ENCODE measurements around the gene EPHA6. TPM values are rescaled to one million over a fixed set of nuclear protein-coding genes. Genes with fewer than 3 reads are reported as not detected.

Gene EPHA6
- total RNA-seq, 1 donor from 2014 or later = 1.2 TPM

DNA sequence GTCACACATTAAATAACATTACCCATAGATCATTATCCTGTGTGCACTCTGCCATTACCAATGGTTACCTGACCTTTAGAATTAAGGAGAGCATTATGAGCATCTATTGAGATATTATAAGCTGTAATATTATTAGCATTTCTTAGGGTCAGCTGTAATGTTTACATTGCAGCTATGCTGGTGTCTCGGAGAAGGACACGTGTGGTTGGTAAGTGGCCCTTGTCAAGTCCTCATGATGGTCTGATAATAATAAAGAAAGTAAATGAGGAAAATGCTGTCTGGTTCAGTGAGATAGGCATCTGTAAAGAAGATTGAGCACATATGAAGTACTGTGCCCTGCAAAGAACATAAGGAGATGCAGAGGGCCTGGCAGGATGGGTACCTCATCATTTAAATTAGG, 878.4 kb downstream of the EPHA6 start:
- no peak for DNase-seq (ENCODE audit: extremely low spot score in 2 of 2)
- no peaks in the 10 kb centered on the region for H3K9me3 ChIP-seq
- H3K4me1 ChIP-seq = no peaks in the 10 kb centered on the region
- no peak overlapping the region for H3K27ac ChIP-seq
- intact Hi-C loops (cut with DNase I) = no loop called here
- no peak overlapping the region for H3K4me3 ChIP-seq
- H3K36me3 ChIP-seq = no peaks in the 10 kb centered on the region
- TF ChIP-seq POLR2AphosphoS5 (IDR thresholded peaks at IDR 0.05; ENCODE audit: insufficient read depth in 1 of 2, low read depth in 1 of 2) (no peak), POLR2A (IDR thresholded peaks at IDR 0.05) (no peak)
- TF ChIP-seq, protein P1, sequence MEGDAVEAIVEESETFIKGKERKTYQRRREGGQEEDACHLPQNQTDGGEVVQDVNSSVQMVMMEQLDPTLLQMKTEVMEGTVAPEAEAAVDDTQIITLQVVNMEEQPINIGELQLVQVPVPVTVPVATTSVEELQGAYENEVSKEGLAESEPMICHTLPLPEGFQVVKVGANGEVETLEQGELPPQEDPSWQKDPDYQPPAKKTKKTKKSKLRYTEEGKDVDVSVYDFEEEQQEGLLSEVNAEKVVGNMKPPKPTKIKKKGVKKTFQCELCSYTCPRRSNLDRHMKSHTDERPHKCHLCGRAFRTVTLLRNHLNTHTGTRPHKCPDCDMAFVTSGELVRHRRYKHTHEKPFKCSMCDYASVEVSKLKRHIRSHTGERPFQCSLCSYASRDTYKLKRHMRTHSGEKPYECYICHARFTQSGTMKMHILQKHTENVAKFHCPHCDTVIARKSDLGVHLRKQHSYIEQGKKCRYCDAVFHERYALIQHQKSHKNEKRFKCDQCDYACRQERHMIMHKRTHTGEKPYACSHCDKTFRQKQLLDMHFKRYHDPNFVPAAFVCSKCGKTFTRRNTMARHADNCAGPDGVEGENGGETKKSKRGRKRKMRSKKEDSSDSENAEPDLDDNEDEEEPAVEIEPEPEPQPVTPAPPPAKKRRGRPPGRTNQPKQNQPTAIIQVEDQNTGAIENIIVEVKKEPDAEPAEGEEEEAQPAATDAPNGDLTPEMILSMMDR (IDR thresholded peaks at IDR 0.05) = no peak
- no peaks in the 10 kb centered on the region for H3K27me3 ChIP-seq

DNA sequence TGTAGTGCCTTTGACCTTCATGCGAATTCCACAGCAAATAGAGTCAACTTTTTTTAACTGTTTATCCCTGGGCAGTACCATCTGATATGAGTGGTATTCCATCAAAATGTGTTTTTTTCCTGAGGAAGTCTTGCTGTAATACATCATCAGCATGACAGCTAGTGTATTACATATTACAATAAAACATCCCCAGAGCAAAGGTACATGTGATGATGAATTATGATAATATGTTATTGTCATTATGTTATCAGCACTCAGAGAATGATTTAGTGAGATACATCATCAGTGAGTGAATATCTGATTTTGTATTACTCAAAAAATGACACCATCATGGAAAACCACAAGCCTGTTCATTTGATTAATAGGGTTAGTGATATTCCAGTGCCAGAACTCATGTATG, 880.5 kb downstream of the EPHA6 start:
- H3K4me3 ChIP-seq = no peak overlapping the region
- no peak for DNase-seq (ENCODE audit: extremely low spot score in 2 of 2)
- TF ChIP-seq POLR2A (IDR thresholded peaks at IDR 0.05) (no peak), POLR2AphosphoS5 (IDR thresholded peaks at IDR 0.05; ENCODE audit: insufficient read depth in 1 of 2, low read depth in 1 of 2) (no peak)
- TF ChIP-seq, protein P1 (IDR thresholded peaks at IDR 0.05) = no peak

DNA sequence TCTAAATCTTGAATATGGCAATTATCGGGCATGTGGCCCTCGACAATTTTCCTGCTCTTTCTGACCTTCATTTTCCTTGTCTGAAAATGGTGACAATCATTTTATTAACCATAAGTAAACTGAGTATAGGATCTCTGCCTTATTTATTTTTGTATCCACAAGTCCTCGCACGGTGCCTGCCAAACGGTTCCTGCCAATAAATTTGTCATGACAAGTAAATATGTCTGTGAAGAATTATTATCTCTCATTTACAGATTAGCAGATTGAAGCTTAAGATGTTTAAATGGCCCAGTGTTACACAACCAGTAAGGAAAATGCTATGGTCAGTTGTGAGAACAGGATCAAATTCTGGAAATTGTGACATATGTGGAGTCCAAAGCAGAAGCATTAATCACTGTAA, 884.3 kb downstream of the EPHA6 start:
- H3K4me1 ChIP-seq = no peaks in the 10 kb centered on the region
- intact Hi-C loops (cut with DNase I) = no loop called here
- TF ChIP-seq, protein P1 (IDR thresholded peaks at IDR 0.05) = no peak
- no peak for TF ChIP-seq POLR2AphosphoS5 (IDR thresholded peaks at IDR 0.05; ENCODE audit: insufficient read depth in 1 of 2, low read depth in 1 of 2)
- no peak for TF ChIP-seq POLR2A (IDR thresholded peaks at IDR 0.05)
- H3K36me3 ChIP-seq = no peaks in the 10 kb centered on the region
- H3K27me3 ChIP-seq = no peaks in the 10 kb centered on the region
- no peaks in the 10 kb centered on the region for H3K9me3 ChIP-seq
- no peak overlapping the region for H3K4me3 ChIP-seq
- H3K27ac ChIP-seq = no peak overlapping the region
- no peak for DNase-seq (ENCODE audit: extremely low spot score in 2 of 2)

More for the DNA sequence above, 880.5 kb downstream of the EPHA6 start:
- no peak overlapping the region for H3K27ac ChIP-seq
- no peaks in the 10 kb centered on the region for H3K27me3 ChIP-seq
- no peaks in the 10 kb centered on the region for H3K36me3 ChIP-seq
- H3K4me1 ChIP-seq = no peaks in the 10 kb centered on the region
- intact Hi-C loops (cut with DNase I) = no loop called here
- H3K9me3 ChIP-seq = no peaks in the 10 kb centered on the region

DNA sequence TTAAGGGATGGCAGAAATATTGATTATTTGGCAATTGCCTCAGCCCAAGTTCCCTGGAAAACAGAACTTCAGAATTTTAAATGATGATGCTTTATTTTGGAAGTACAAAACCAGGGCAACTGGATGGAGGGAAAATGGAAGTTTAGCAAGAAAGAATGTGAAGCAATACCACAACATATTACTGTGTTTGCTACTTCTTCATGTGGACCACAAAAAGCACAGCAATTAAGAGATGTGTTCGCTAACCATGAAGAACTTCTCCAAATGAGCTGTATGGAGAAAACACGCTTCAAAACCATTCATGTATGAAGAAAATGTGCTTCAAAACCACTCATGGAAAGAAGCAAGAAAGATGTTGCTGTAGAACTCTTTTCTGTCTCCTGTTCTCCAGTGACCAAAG, 885.5 kb downstream of the EPHA6 start:
- Histone ChIP-seq H3K9me3 (no peaks in the 10 kb centered on the region), H3K36me3 (no peaks in the 10 kb centered on the region), H3K27ac (no peak overlapping the region), H3K4me3 (no peak overlapping the region), H3K4me1 (no peaks in the 10 kb centered on the region), H3K27me3 (no peaks in the 10 kb centered on the region)
- no peak for DNase-seq (ENCODE audit: extremely low spot score in 2 of 2)
- TF ChIP-seq POLR2A (IDR thresholded peaks at IDR 0.05) (no peak), POLR2AphosphoS5 (IDR thresholded peaks at IDR 0.05; ENCODE audit: insufficient read depth in 1 of 2, low read depth in 1 of 2) (no peak)
- intact Hi-C loops (cut with DNase I) = no loop called here

DNA sequence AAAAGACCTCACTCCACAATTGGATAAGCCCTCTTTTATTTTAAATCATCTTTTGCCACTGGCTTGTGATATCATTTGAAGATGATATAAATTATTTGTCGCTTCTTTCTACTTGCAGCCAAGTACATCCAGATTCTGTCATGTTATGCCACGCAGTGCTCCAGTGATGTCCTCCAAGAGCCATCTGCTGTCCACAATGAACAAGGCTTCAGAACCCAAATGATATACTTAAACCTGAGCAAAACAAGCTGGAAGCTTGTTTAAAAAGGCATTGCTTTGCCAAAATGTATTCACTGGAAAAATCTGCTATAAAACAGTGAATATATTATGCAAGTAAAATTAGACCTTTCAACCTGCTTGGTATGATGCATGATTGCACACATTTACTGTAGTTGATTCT, 891.4 kb downstream of the EPHA6 start:
- intact Hi-C loops (cut with DNase I) = no loop called here
- TF ChIP-seq POLR2A (IDR thresholded peaks at IDR 0.05) (no peak), POLR2AphosphoS5 (IDR thresholded peaks at IDR 0.05; ENCODE audit: insufficient read depth in 1 of 2, low read depth in 1 of 2) (no peak)
- TF ChIP-seq, protein P1 (IDR thresholded peaks at IDR 0.05) = no peak

More for the DNA sequence above, 891.4 kb downstream of the EPHA6 start:
- H3K27me3 ChIP-seq = no peaks in the 10 kb centered on the region
- DNase-seq (ENCODE audit: extremely low spot score in 2 of 2) = no peak
- H3K27ac ChIP-seq = no peak overlapping the region
- H3K4me1 ChIP-seq = no peaks in the 10 kb centered on the region
- H3K4me3 ChIP-seq = no peak overlapping the region
- H3K9me3 ChIP-seq = no peaks in the 10 kb centered on the region
- no peaks in the 10 kb centered on the region for H3K36me3 ChIP-seq
